K562 (cell line): ENCODE results near the gene PARD3. TPM values are rescaled to one million over a fixed set of nuclear protein-coding genes. Genes with fewer than 3 reads are reported as not detected.

Experiments
- ATAC-seq: fragments of 200-7000 bp; cut with Tn5 transposase; 3 replicates; pipeline ENCODE4 v1.9.1; 2020; ENCODE audit warnings: moderate library complexity
- BruUV-seq: library from RNA; stranded (reverse); fragments of 400-500 nt; replicated peaks from 2 replicates; lab custom pipeline; 2021; lab: Mats Ljungman, UMichigan
- CTCF ChIA-PET: fragments of 300-600 bp; formaldehyde crosslinking; extraction: SDS; loops from one replicate; lab custom pipeline; 2021; ENCODE audit warnings: low intra/inter-chr PET ratio; lab: Yijun Ruan, JAX
- POLR2A ChIA-PET: fragments of 300-600, 350-650 bp; sonication (Branson Sonifier 250); formaldehyde crosslinking; extraction: SDS; loops from one replicate; lab custom pipeline; 2021; ENCODE audit warnings: antibody characterized with exemption, inconsistent platforms; lab: Yijun Ruan, JAX
- DNase-seq, 4 experiments: peaks; one replicate each; pipeline versions ENCODE4 v3.0.0 to v3.0.0-alpha.2; 2011 to 2018; ENCODE audit warnings: low spot score in 3 of 4, mixed read lengths in 3 of 4; ENCODE audit errors: extremely low read depth in 1 of 4
- FAIRE-seq: peaks from 2 replicates; lab custom pipeline; 2011; peaks lifted over from hg19 to GRCh38; lab: Jason Lieb, UNC
- H2AFZ ChIP-seq: 2 replicates; pipeline ENCODE4 v1.6.0; 2011; ENCODE audit warnings: low read depth, low read length, control low read depth, inconsistent platforms
- H3K27ac ChIP-seq: fragments of 200-600 bp; 3 replicates; pipeline ENCODE4 v1.8.0; 2011; ENCODE audit warnings: low read depth, mild to moderate bottlenecking, control low read depth, inconsistent platforms, low read length, moderate library complexity, mixed read lengths; ENCODE audit errors: extremely low read depth
- H3K27me3 ChIP-seq, 2 experiments: fragments of 300-600 bp in 1 of 2; 2 replicates in 1 of 2; 3 replicates in 1 of 2; pipeline versions ENCODE4 v1.6.0 to v1.8.0; 2011; ENCODE audit warnings: inconsistent platforms in 2 of 2, low read length in 2 of 2, mild to moderate bottlenecking in 1 of 2, mixed read lengths in 1 of 2, moderate library complexity in 1 of 2; ENCODE audit not compliant: control insufficient read depth in 2 of 2, insufficient read depth in 2 of 2
- H3K36me3 ChIP-seq: fragments of 300-600 bp; 3 replicates; pipeline ENCODE4 v1.8.0; 2011; ENCODE audit warnings: mild to moderate bottlenecking, low read length, inconsistent platforms; ENCODE audit not compliant: control insufficient read depth, insufficient read depth
- H3K4me1 ChIP-seq, 2 experiments: fragments of 200-600 bp in 1 of 2; replicated peaks in 1 of 2; 2 replicates in 1 of 2; 3 replicates in 1 of 2; pipeline versions ENCODE4 v1.5.1 to v1.8.0; 2011; ENCODE audit warnings: inconsistent platforms in 2 of 2, low read length in 2 of 2, mild to moderate bottlenecking in 1 of 2, mixed read lengths in 1 of 2, moderate library complexity in 1 of 2; ENCODE audit not compliant: control insufficient read depth in 2 of 2, insufficient read depth in 2 of 2
- H3K4me2 ChIP-seq: 2 replicates; pipeline ENCODE4 v1.6.1; 2011; ENCODE audit warnings: low read length, control low read depth, inconsistent platforms, mixed read lengths; ENCODE audit not compliant: insufficient read depth
- H3K4me3 ChIP-seq: fragments of 200-600 bp; sonication (generic), shearing (Covaris generic); 2 replicates; pipeline ENCODE4 v1.5.1; 2016; ENCODE audit warnings: control low read depth, inconsistent platforms
- H3K79me2 ChIP-seq: fragments of 200-600 bp; 3 replicates; pipeline ENCODE4 v1.8.0; 2011; ENCODE audit warnings: low read length, inconsistent platforms; ENCODE audit not compliant: control insufficient read depth, insufficient read depth
- H3K9ac ChIP-seq, 2 experiments: 2 replicates each; pipeline versions ENCODE4 v1.6.0 to v1.6.1; 2011; ENCODE audit warnings: low read depth in 2 of 2, low read length in 2 of 2, control low read depth in 1 of 2, inconsistent platforms in 1 of 2, mild to moderate bottlenecking in 1 of 2, mixed read lengths in 1 of 2; ENCODE audit not compliant: insufficient read depth in 1 of 2
- H3K9me1 ChIP-seq: one replicate; pipeline ENCODE4 v1.6.0; 2011; ENCODE audit warnings: inconsistent platforms, mild to moderate bottlenecking, low read length, moderate library complexity; ENCODE audit not compliant: control insufficient read depth, insufficient read depth
- H3K9me3 ChIP-seq: replicated peaks from 2 replicates; pipeline ENCODE4 v1.5.1; 2011; ENCODE audit warnings: low read depth, low read length, inconsistent platforms; ENCODE audit not compliant: control insufficient read depth, insufficient read depth
- H4K20me1 ChIP-seq: replicated peaks from 2 replicates; pipeline ENCODE4 v1.6.1; 2011; ENCODE audit warnings: low read length, inconsistent platforms, mixed read lengths; ENCODE audit not compliant: control insufficient read depth, insufficient read depth
- E4F1 ChIP-seq: fragments of 250-450 bp; sonication (Bioruptor Pico); IDR thresholded peaks from 2 replicates; pipeline ENCODE4 v1.5.0; 2021; ENCODE audit warnings: mild to moderate bottlenecking, borderline replicate concordance
- PHB2 ChIP-seq: fragments of 450-650 bp; IDR thresholded peaks from 2 replicates; pipeline ENCODE4 v1.6.1; 2017; ENCODE audit warnings: low read depth
- PHF20 ChIP-seq: fragments of 450-650 bp; IDR thresholded peaks from 2 replicates; pipeline ENCODE4 v1.6.1; 2018; ENCODE audit not compliant: partially characterized antibody
- PREB ChIP-seq: sonication (generic); formaldehyde crosslinking; IDR thresholded peaks from 2 replicates; pipeline ENCODE4 v1.8.1; 2023; ENCODE audit warnings: mild to moderate bottlenecking, missing genetic modification reagents
- SMAD3 ChIP-seq: fragments of 450-650 bp; formaldehyde crosslinking; conservative IDR thresholded peaks from 2 replicates; pipeline ENCODE4 v1.4.0; 2020; ENCODE audit warnings: mild to moderate bottlenecking
- THRB ChIP-seq: fragments of 450-650 bp; formaldehyde crosslinking; conservative IDR thresholded peaks from 2 replicates; pipeline ENCODE4 v1.4.0; 2022; ENCODE audit warnings: mild to moderate bottlenecking, missing genetic modification characterization
- WGBS: fragments of 100-300 bp; shearing (Covaris generic); methylation state at CpG from one replicate; pipeline ENCODE4 v1.1.6; 2016; ENCODE audit warnings: low coverage, mixed read lengths; ENCODE audit not compliant: insufficient coverage; ENCODE audit errors: missing lambda C conversion rate; 5-methylcytosine and 5-hydroxymethylcytosine counted together
- in situ Hi-C: fragments of 300-500 bp; cut with MboI; formaldehyde crosslinking; loops from 4 replicates; pipeline ENCODE4 v1.15.0; 2018; ENCODE audit warnings: inconsistent platforms, mixed read lengths
- intact Hi-C: fragments of 100-400 bp; cut with micrococcal nuclease; formaldehyde crosslinking; loops from 2 replicates; pipeline ENCODE4 v1.14.2; 2022
- polyA plus RNA-seq, 8 experiments: library from polyadenylated mRNA; depleted of rRNA in 4 of 8; stranded (reverse) in 5 of 8; unstranded in 3 of 8; fragments of >200 nt; fragmentation: Nextera tagmentation in 2 of 8; fragmentation: Illumina TruSeq in 1 of 8; extraction: Ambion mirVana in 2 of 8; extraction: Trizol in 1 of 8; gene quantifications; 2 replicates each; pipeline versions ENCODE4 v1.2.1 to v1.2.3, GENCODE V29; 2011 to 2014; ENCODE audit warnings: inconsistent platforms in 1 of 8, missing spikeins in 1 of 8
- total RNA-seq, 7 experiments: library from RNA; depleted of rRNA in 6 of 7; stranded (reverse); fragments of >200 nt in 6 of 7; fragmentation: Illumina TruSeq in 2 of 7; extraction: Trizol in 2 of 7; gene quantifications; 2 replicates each; pipeline versions ENCODE4 v1.2.1 to v1.2.3, GENCODE V29; 2011 to 2021; ENCODE audit warnings: low replicate concordance in 1 of 7

Gene PARD3
- total and polyA plus RNA-seq, 9 of the 15 experiments (the other 6 are each of a cell fraction or from before 2014, with no cell fraction given): 2.7 to 11.7 (median 7.7) TPM

GRCh38 chr10:34164029-34164428 is 651.1 kb downstream of the PARD3 start:
- BruUV-seq: no TSS peak
- H3K27me3 ChIP-seq: peaks cover 0 to 3% of the 10 kb centered on the region in 2 experiments; a peak in 1 of 5 replicates
- no peak overlapping the region for H3K4me3 ChIP-seq
- TF ChIP-seq PHB2: no peak
- no peak for TF ChIP-seq THRB (CRISPR knock-in tag)
- TF ChIP-seq E4F1 (CRISPR knock-in tag): no peak
- no peak for TF ChIP-seq SMAD3 (CRISPR knock-in tag)
- no peak for TF ChIP-seq PREB (CRISPR knock-in tag)
- TF ChIP-seq PHF20: no peak
- 4% methylated on average over 3 of the region's 3 CpGs for WGBS
- CTCF ChIA-PET: no interaction called here
- no peak overlapping the region for H2AFZ ChIP-seq
- H3K36me3 ChIP-seq: no peaks in the 10 kb centered on the region
- no peaks in the 10 kb centered on the region for H3K9me3 ChIP-seq
- H3K9ac ChIP-seq: no peak overlapping the region
- DNase-seq: no peak
- ATAC-seq: no peak
- H4K20me1 ChIP-seq: no peaks in the 10 kb centered on the region
- in situ Hi-C loops: no loop called here
- intact Hi-C loops: no loop called here
- no peaks in the 10 kb centered on the region for H3K79me2 ChIP-seq
- no peak for FAIRE-seq
- no peaks in the 10 kb centered on the region for H3K9me1 ChIP-seq
- peaks cover 0 to 6% of the 10 kb centered on the region in 2 experiments; a peak in 3 of 5 replicates for H3K4me1 ChIP-seq
- no peak overlapping the region for H3K4me2 ChIP-seq
- H3K27ac ChIP-seq: no peak overlapping the region
- POLR2A ChIA-PET: no interaction called here
